Measurements from ENCODE around the gene OR6N1. TPM values are rescaled to one million over a fixed set of nuclear protein-coding genes. Genes with fewer than 3 reads are reported as not detected.

The OR6N1 gene, protein sequence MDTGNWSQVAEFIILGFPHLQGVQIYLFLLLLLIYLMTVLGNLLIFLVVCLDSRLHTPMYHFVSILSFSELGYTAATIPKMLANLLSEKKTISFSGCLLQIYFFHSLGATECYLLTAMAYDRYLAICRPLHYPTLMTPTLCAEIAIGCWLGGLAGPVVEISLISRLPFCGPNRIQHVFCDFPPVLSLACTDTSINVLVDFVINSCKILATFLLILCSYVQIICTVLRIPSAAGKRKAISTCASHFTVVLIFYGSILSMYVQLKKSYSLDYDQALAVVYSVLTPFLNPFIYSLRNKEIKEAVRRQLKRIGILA
- total RNA-seq = not detected in 2 replicates

DNA sequence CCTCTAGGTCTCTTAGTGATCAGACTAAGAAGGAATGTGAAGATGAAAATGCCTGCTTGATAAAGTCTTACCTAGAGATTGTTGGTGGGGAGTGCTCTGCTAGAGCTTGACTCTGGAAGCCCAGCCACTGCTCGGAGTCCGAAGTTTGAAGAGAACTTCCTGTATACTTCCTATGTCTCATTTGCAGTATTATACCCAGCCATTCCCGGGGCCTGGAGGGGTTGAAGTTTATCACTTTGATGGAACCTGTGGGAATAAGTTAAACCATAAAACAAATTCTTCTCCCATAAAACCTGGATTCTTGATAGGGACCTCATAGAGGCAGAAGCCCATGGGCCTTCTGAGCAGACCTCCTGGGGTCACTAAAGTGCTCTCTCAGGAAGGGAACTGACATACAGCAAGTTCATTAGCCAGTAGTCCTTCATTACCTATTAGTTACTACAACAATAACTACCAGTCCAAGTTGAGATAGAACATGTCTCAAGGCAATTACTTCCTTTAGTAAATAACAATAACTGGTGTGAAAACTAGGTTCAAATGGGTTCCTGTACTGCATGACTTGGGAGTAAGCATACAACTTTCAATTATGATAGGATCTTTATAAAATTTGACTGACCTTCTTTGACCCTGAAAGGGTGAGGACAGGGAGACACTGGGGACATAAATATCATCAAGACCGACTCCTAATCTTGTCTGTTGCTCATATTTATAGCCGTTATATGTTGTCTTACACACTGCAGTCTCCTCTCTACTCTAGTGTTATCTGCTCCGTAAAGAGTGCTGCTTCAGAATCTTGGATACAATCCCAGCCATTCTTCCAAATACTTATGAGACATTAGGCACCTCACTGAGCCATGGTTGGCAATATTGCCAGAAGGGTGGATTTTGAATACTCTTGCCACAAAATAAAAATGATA, at the start of gene OR6N1:
Gene OR6N1, minus strand, starts transcription at position 246 of the 917 bp plus-strand sequence. CDS start 5,513 bp downstream, outside the sequence.

DNA sequence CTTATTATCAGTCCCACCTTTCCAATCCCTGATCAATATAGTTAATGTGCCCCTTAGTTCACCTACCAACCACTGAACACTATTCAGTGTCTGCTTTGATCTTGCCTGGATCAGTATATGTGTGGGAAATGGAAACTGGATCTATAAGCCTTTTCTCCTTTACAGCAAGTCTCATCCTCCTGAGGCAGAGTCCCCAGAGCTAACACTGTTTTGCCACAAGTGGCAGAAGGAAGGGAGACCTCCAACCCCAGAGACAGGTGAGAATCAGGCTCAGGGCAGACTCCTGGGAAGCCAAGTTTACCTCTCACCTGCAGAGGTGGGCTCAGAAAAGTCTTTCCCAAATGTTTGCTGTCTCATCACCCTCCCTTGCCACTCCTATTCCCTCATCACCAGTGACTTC, 9.1 kb upstream of the OR6N1 start, which contains the start of gene OR6N2:
Gene OR6N2, minus strand, starts transcription at position 101 of the 400 bp plus-strand sequence. CDS start 3,569 bp downstream, outside the sequence.

DNA sequence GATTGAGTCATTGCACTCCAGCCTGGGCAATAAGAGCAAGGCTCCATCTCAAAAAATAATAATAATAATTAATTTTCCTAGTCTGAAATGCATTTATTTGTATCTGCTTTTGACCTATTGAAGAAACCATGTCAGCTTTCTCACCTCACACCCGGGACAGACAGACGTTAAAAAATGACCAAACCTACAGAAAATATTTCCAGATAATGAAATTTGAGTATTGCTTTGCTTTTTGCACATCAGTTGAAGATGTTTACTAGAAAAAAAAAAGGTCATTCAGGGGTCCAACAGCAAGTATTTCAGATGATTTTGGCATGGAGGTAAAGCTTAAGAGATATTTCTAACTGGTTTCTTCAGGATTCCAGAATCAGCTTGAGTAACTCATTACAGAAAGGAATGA, 17.6 kb downstream of the OR6N1 start, which contains the start of gene OR6K6:
Gene OR6K6, plus strand, starts transcription at position 301 of the 400 bp plus-strand sequence. CDS start 168 bp downstream, outside the sequence.

DNA sequence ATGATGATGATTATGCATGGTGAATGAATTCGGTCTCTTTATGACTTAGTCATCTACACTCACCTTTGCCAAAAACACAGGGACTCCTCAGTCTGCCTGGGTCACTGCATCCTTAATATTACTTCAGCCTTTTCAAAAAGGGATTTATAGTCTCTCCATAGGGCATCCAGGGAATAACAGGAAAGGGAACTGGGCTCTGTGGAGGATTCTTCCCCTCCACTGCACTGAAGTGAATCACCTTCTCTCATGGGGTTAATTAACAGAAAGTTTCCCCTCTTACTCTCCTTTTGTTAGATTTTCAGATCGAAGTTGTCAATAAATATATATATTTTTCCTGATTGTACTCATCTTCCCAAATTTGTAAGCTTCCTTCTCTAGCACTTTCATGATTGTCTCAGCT, 51.4 kb downstream of the OR6N1 start, which contains the start of gene OR6K3:
Gene OR6K3, minus strand, starts transcription at position 101 of the 400 bp plus-strand sequence. CDS start 2,605 bp downstream, outside the sequence.

Other genes starting within 250 kb of the OR6N1 start
- gene OR6Y1, start 217.8 kb downstream of the OR6N1 start, total RNA-seq = not detected in 2 replicates
- not detected in 2 replicates for gene OR6P1, start 201.6 kb downstream of the OR6N1 start, total RNA-seq
- gene OR10X1, start 192.3 kb downstream of the OR6N1 start, total RNA-seq = not detected in 2 replicates
- gene OR10Z1, start 166.9 kb downstream of the OR6N1 start, total RNA-seq = not detected in 2 replicates
- gene SPTA1, start 85.5 kb downstream of the OR6N1 start, total RNA-seq = under 0.01 and 0.10 TPM in 2 replicates
- not detected in 2 replicates for gene OR6K2, start 71.5 kb downstream of the OR6N1 start, total RNA-seq
- gene OR6K3, start 51.5 kb downstream of the OR6N1 start, total RNA-seq = not detected in 2 replicates
- gene OR6K6, start 17.5 kb downstream of the OR6N1 start, total RNA-seq = not detected in 2 replicates
- gene OR6N2, start 9.0 kb upstream of the OR6N1 start, total RNA-seq = not detected in 2 replicates
- gene MNDA, start 59.2 kb upstream of the OR6N1 start, total RNA-seq = not detected in 2 replicates
- gene PYHIN1, start 159.4 kb upstream of the OR6N1 start, total RNA-seq = not detected in 2 replicates
- gene IFI16, start 237.7 kb upstream of the OR6N1 start, total RNA-seq = 70.6 and 88.2 TPM in 2 replicates

All from smooth muscle cell of the pulmonary artery (primary cell).